HEK293 (cell line): Measurements from ENCODE around the gene DBNL.

ENCODE experiments used
- CTCF ChIA-PET: fragments of 350-600 bp; formaldehyde crosslinking; extraction: SDS; loops from one replicate; lab custom pipeline; 2021; ENCODE audit warnings: antibody characterized with exemption; lab: Yijun Ruan, JAX
- POLR2A ChIA-PET: fragments of 300-600 bp; formaldehyde crosslinking; extraction: SDS; loops from one replicate; lab custom pipeline; 2020; ENCODE audit warnings: antibody characterized with exemption, inconsistent platforms; lab: Yijun Ruan, JAX
- H3K27ac ChIP-seq: fragments of 200-500 bp; sonication (Bioruptor generic); 2 replicates; pipeline ENCODE4 v1.5.1; 2014; ENCODE audit warnings: low read depth, low read length, control low read depth, inconsistent platforms; ENCODE audit errors: extremely low read depth
- H3K36me3 ChIP-seq, 2 experiments: fragments of 200-500 bp in 1 of 2; sonication (Bioruptor generic) in 1 of 2; 1 replicate in 1 of 2; 2 replicates in 1 of 2; pipeline ENCODE4 v1.5.1; 2014 to 2017; ENCODE audit warnings: inconsistent platforms in 2 of 2, low read length in 2 of 2; ENCODE audit not compliant: control insufficient read depth in 2 of 2, insufficient read depth in 1 of 2
- H3K4me1 ChIP-seq: fragments of 200-500 bp; sonication (Bioruptor generic); 2 replicates; pipeline ENCODE4 v1.5.1; 2014; ENCODE audit warnings: mild to moderate bottlenecking, low read length, inconsistent platforms; ENCODE audit not compliant: control insufficient read depth, insufficient read depth
- H3K4me3 ChIP-seq: 2 replicates; pipeline ENCODE4 v1.5.1; 2011; ENCODE audit warnings: low read depth, mild to moderate bottlenecking, control low read depth, low read length, moderate library complexity
- H3K9me3 ChIP-seq: fragments of 200-500 bp; sonication (Bioruptor generic); 2 replicates; pipeline ENCODE4 v1.5.1; 2014; ENCODE audit warnings: low read depth, low read length, inconsistent platforms; ENCODE audit not compliant: control insufficient read depth, insufficient read depth
- HOXC10 ChIP-seq: sonication (generic); formaldehyde crosslinking; IDR thresholded peaks from 2 replicates; pipeline ENCODE4 v1.8.1; 2023; ENCODE audit warnings: mild to moderate bottlenecking, missing genetic modification reagents
- KLF7 ChIP-seq: fragments of 450-650 bp; formaldehyde crosslinking; IDR thresholded peaks from 2 replicates; pipeline ENCODE4 v1.5.1; 2016; ENCODE audit warnings: missing biosample characterization, missing genetic modification characterization, borderline replicate concordance
- ZBTB7A ChIP-seq: fragments of 450-650 bp; formaldehyde crosslinking; IDR thresholded peaks from 2 replicates; pipeline ENCODE4 v1.5.1; 2016; ENCODE audit warnings: low read depth, missing biosample characterization, missing genetic modification characterization
- ZFP41 ChIP-seq: fragments of 450-650 bp; formaldehyde crosslinking; IDR thresholded peaks from 2 replicates; pipeline ENCODE4 v1.5.1; 2016; ENCODE audit warnings: missing biosample characterization, missing genetic modification characterization, borderline replicate concordance
- ZNF155 ChIP-seq: fragments of 450-650 bp; formaldehyde crosslinking; IDR thresholded peaks from 2 replicates; pipeline ENCODE4 v1.5.1; 2016; ENCODE audit warnings: missing biosample characterization, missing genetic modification characterization
- ZNF169 ChIP-seq: fragments of 450-650 bp; formaldehyde crosslinking; IDR thresholded peaks from 2 replicates; pipeline ENCODE4 v1.5.1; 2016; ENCODE audit warnings: missing biosample characterization, missing genetic modification characterization
- ZNF19 ChIP-seq: fragments of 450-650 bp; formaldehyde crosslinking; IDR thresholded peaks from 2 replicates; pipeline ENCODE4; 2016; ENCODE audit warnings: missing biosample characterization, missing genetic modification characterization, low read depth
- ZNF335 ChIP-seq: fragments of 450-650 bp; formaldehyde crosslinking; conservative IDR thresholded peaks from 2 replicates; pipeline ENCODE4 v1.5.1; 2016; ENCODE audit warnings: missing biosample characterization, missing genetic modification characterization
- ZNF426 ChIP-seq: fragments of 450-650 bp; formaldehyde crosslinking; IDR thresholded peaks from 2 replicates; pipeline ENCODE4 v1.5.1; 2017; ENCODE audit warnings: missing biosample characterization, missing genetic modification characterization, mild to moderate bottlenecking, inconsistent platforms, moderate library complexity
- ZNF514 ChIP-seq: fragments of 450-650 bp; formaldehyde crosslinking; IDR thresholded peaks from 2 replicates; pipeline ENCODE4 v1.5.1; 2016; ENCODE audit warnings: missing biosample characterization, missing genetic modification characterization
- ZNF621 ChIP-seq: fragments of 450-650 bp; formaldehyde crosslinking; IDR thresholded peaks from 2 replicates; pipeline ENCODE4 v1.5.1; 2017; ENCODE audit warnings: missing biosample characterization, missing genetic modification characterization
- ZNF670 ChIP-seq: fragments of 450-650 bp; formaldehyde crosslinking; IDR thresholded peaks from 2 replicates; pipeline ENCODE4 v1.5.1; 2016; ENCODE audit warnings: missing biosample characterization, missing genetic modification characterization, low read depth
- ZNF747 ChIP-seq: fragments of 450-650 bp; formaldehyde crosslinking; IDR thresholded peaks from 2 replicates; pipeline ENCODE4 v1.5.1; 2016; ENCODE audit warnings: missing biosample characterization, missing genetic modification characterization
- TF ChIP-seq, protein P1 (sequence below): fragments of 450-650 bp; formaldehyde crosslinking; IDR thresholded peaks from 2 replicates; pipeline ENCODE4 v1.5.1; 2017; ENCODE audit warnings: missing biosample characterization, mild to moderate bottlenecking, missing genetic modification characterization, moderate library complexity
- TF ChIP-seq, protein P2 (sequence below): fragments of 450-650 bp; formaldehyde crosslinking; IDR thresholded peaks from 2 replicates; pipeline ENCODE4 v1.5.1; 2016; ENCODE audit warnings: missing biosample characterization, missing genetic modification characterization
- TF ChIP-seq, protein P3 (sequence below): fragments of 450-650 bp; formaldehyde crosslinking; IDR thresholded peaks from 2 replicates; pipeline ENCODE4 v1.5.0; 2017; ENCODE audit warnings: missing biosample characterization, missing genetic modification characterization, borderline replicate concordance
- TF ChIP-seq, protein P4 (sequence below): fragments of 450-650 bp; formaldehyde crosslinking; IDR thresholded peaks from 2 replicates; pipeline ENCODE4 v1.5.1; 2017; ENCODE audit warnings: missing biosample characterization, missing genetic modification characterization
- TF ChIP-seq, protein P5 (sequence below): fragments of 450-650 bp; formaldehyde crosslinking; IDR thresholded peaks from 2 replicates; pipeline ENCODE4 v1.5.1; 2016; ENCODE audit warnings: missing biosample characterization, missing genetic modification characterization

The DBNL gene

DNA sequence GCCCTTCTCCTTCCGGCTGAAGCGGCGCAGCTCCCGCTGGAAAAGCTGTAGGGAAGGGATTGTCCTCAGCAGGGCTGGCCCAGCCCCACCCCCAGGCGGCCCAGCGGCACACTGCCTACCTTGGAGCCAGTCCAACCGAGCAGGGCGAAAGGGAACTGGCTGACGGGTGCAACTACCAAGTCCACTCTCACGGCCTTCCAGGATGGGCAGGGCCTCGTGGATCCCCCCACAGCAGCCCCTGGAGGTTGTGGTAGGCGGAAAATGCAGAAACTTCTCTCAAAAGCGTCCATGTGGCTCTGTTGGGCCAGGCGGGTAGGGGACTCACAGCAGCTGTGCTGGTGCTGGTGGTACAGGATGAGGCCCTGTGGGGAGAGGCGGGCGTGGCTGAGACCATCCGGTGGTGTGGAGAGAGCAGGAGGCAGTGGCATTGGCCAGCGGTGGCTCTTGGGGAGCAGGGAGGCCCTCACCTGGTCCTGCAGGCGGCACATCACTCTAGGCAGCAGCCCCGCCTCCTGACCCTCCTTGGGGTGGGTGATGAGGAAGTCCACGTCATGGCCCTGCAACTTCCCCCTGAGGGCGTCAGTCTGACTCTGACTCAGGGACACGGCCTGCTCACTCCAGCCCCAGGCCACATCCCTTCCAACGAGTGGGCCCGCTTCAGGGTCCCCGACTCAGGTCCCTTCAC, 29.3 kb downstream of the DBNL start:
- Histone ChIP-seq H3K4me3 (no peak overlapping the region), H3K36me3 (peaks cover 10 to 63% of the 10 kb centered on the region in 2 experiments), H3K9me3 (no peaks in the 10 kb centered on the region), H3K27ac (no peak overlapping the region), H3K4me1 (peaks cover 3% of the 10 kb centered on the region; the same call in 1 of the 2 replicates)
- POLR2A ChIA-PET: no interaction called here
- no peak for TF ChIP-seq ZNF426 (tag by site-specific recombination)
- no peak for TF ChIP-seq ZNF19
- TF ChIP-seq HOXC10 (CRISPR knock-in tag): no peak
- TF ChIP-seq, protein P1, sequence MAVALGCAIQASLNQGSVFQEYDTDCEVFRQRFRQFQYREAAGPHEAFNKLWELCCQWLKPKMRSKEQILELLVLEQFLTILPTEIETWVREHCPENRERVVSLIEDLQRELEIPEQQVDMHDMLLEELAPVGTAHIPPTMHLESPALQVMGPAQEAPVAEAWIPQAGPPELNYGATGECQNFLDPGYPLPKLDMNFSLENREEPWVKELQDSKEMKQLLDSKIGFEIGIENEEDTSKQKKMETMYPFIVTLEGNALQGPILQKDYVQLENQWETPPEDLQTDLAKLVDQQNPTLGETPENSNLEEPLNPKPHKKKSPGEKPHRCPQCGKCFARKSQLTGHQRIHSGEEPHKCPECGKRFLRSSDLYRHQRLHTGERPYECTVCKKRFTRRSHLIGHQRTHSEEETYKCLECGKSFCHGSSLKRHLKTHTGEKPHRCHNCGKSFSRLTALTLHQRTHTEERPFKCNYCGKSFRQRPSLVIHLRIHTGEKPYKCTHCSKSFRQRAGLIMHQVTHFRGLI: no peak
- TF ChIP-seq, protein P2, sequence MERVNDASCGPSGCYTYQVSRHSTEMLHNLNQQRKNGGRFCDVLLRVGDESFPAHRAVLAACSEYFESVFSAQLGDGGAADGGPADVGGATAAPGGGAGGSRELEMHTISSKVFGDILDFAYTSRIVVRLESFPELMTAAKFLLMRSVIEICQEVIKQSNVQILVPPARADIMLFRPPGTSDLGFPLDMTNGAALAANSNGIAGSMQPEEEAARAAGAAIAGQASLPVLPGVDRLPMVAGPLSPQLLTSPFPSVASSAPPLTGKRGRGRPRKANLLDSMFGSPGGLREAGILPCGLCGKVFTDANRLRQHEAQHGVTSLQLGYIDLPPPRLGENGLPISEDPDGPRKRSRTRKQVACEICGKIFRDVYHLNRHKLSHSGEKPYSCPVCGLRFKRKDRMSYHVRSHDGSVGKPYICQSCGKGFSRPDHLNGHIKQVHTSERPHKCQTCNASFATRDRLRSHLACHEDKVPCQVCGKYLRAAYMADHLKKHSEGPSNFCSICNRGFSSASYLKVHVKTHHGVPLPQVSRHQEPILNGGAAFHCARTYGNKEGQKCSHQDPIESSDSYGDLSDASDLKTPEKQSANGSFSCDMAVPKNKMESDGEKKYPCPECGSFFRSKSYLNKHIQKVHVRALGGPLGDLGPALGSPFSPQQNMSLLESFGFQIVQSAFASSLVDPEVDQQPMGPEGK (tag by site-specific recombination): no peak
- TF ChIP-seq ZFP41 (tag by site-specific recombination): no peak
- TF ChIP-seq ZNF155 (tag by site-specific recombination): no peak
- TF ChIP-seq KLF7 (tag by site-specific recombination): no peak
- no peak for TF ChIP-seq ZBTB7A (tag by site-specific recombination)
- no peak for TF ChIP-seq ZNF514 (tag by site-specific recombination)
- no peak for TF ChIP-seq ZNF670 (tag by site-specific recombination)
- TF ChIP-seq, protein P3, sequence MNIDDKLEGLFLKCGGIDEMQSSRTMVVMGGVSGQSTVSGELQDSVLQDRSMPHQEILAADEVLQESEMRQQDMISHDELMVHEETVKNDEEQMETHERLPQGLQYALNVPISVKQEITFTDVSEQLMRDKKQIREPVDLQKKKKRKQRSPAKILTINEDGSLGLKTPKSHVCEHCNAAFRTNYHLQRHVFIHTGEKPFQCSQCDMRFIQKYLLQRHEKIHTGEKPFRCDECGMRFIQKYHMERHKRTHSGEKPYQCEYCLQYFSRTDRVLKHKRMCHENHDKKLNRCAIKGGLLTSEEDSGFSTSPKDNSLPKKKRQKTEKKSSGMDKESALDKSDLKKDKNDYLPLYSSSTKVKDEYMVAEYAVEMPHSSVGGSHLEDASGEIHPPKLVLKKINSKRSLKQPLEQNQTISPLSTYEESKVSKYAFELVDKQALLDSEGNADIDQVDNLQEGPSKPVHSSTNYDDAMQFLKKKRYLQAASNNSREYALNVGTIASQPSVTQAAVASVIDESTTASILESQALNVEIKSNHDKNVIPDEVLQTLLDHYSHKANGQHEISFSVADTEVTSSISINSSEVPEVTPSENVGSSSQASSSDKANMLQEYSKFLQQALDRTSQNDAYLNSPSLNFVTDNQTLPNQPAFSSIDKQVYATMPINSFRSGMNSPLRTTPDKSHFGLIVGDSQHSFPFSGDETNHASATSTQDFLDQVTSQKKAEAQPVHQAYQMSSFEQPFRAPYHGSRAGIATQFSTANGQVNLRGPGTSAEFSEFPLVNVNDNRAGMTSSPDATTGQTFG (tag by site-specific recombination): no peak
- no peak for TF ChIP-seq ZNF335 (tag by site-specific recombination)
- TF ChIP-seq ZNF169 (tag by site-specific recombination): no peak
- TF ChIP-seq, protein P4, sequence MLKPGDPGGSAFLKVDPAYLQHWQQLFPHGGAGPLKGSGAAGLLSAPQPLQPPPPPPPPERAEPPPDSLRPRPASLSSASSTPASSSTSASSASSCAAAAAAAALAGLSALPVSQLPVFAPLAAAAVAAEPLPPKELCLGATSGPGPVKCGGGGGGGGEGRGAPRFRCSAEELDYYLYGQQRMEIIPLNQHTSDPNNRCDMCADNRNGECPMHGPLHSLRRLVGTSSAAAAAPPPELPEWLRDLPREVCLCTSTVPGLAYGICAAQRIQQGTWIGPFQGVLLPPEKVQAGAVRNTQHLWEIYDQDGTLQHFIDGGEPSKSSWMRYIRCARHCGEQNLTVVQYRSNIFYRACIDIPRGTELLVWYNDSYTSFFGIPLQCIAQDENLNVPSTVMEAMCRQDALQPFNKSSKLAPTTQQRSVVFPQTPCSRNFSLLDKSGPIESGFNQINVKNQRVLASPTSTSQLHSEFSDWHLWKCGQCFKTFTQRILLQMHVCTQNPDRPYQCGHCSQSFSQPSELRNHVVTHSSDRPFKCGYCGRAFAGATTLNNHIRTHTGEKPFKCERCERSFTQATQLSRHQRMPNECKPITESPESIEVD (tag by site-specific recombination): no peak
- TF ChIP-seq, protein P5, sequence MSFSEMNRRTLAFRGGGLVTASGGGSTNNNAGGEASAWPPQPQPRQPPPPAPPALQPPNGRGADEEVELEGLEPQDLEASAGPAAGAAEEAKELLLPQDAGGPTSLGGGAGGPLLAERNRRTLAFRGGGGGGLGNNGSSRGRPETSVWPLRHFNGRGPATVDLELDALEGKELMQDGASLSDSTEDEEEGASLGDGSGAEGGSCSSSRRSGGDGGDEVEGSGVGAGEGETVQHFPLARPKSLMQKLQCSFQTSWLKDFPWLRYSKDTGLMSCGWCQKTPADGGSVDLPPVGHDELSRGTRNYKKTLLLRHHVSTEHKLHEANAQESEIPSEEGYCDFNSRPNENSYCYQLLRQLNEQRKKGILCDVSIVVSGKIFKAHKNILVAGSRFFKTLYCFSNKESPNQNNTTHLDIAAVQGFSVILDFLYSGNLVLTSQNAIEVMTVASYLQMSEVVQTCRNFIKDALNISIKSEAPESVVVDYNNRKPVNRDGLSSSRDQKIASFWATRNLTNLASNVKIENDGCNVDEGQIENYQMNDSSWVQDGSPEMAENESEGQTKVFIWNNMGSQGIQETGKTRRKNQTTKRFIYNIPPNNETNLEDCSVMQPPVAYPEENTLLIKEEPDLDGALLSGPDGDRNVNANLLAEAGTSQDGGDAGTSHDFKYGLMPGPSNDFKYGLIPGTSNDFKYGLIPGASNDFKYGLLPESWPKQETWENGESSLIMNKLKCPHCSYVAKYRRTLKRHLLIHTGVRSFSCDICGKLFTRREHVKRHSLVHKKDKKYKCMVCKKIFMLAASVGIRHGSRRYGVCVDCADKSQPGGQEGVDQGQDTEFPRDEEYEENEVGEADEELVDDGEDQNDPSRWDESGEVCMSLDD: no peak
- TF ChIP-seq ZNF621 (tag by site-specific recombination): no peak
- TF ChIP-seq ZNF747 (tag by site-specific recombination): no peak
- CTCF ChIA-PET: no interaction called here
